Neural progenitor cell (in vitro differentiated cells): ENCODE results near the gene ABTB2. TPM values are rescaled to one million over a fixed set of nuclear protein-coding genes. Genes with fewer than 3 reads are reported as not detected.

ENCODE experiments used
- DNase-seq: peaks from one replicate; pipeline ENCODE4 v3.0.0-alpha.2; 2016; ENCODE audit warnings: low spot score
- H2AFZ ChIP-seq: fragments of 200-600 bp; sonication (generic); replicated peaks from 2 replicates; pipeline ENCODE4 v1.6.1; 2016; ENCODE audit warnings: antibody characterized with exemption
- H3F3A ChIP-seq: fragments of 200-600 bp; sonication (generic); 2 replicates; pipeline ENCODE4 v1.6.1; 2016; ENCODE audit warnings: antibody characterized with exemption, low read depth
- H3K27ac ChIP-seq: fragments of 200-600 bp; sonication (generic); 2 replicates; pipeline ENCODE4 v1.5.1; 2016; ENCODE audit warnings: mild to moderate bottlenecking
- H3K27me3 ChIP-seq: fragments of 200-600 bp; sonication (generic); 2 replicates; pipeline ENCODE4 v1.6.1; 2016; ENCODE audit warnings: mild to moderate bottlenecking, moderate library complexity
- H3K36me3 ChIP-seq: fragments of 200-600 bp; sonication (generic); 2 replicates; pipeline ENCODE4 v1.5.1; 2016
- H3K4me1 ChIP-seq: fragments of 200-600 bp; sonication (generic); 2 replicates; pipeline ENCODE4 v1.6.1; 2016; ENCODE audit warnings: mixed run types
- H3K4me2 ChIP-seq: fragments of 200-600 bp; sonication (generic); 2 replicates; pipeline ENCODE4 v1.6.1; 2016
- H3K4me3 ChIP-seq: fragments of 200-600 bp; sonication (generic); 2 replicates; pipeline ENCODE4 v1.5.1; 2016
- H3K79me2 ChIP-seq: fragments of 200-600 bp; sonication (generic); 2 replicates; pipeline ENCODE4 v1.6.1; 2016; ENCODE audit warnings: low read depth
- H3K9ac ChIP-seq: fragments of 200-600 bp; sonication (generic); 2 replicates; pipeline ENCODE4 v1.6.1; 2016
- H3K9me3 ChIP-seq: fragments of 200-600 bp; sonication (generic); 2 replicates; pipeline ENCODE4 v1.5.1; 2016; ENCODE audit warnings: low read depth
- H4K20me1 ChIP-seq: fragments of 200-600 bp; sonication (generic); 2 replicates; pipeline ENCODE4 v1.6.1; 2016; ENCODE audit warnings: low read depth
- H3K27ac Mint-ChIP-seq: 3 replicates; pipeline ENCODE4 v1.8.0; 2021; ENCODE audit warnings: mixed read lengths
- H3K27me3 Mint-ChIP-seq: 2 replicates; pipeline ENCODE4 v1.8.0; 2022; ENCODE audit warnings: low read depth, mild to moderate bottlenecking, inconsistent platforms, moderate library complexity, mixed read lengths; ENCODE audit not compliant: insufficient read depth
- H3K36me3 Mint-ChIP-seq: 3 replicates; pipeline ENCODE4 v1.8.0; 2021; ENCODE audit warnings: mixed read lengths
- H3K4me1 Mint-ChIP-seq: 3 replicates; pipeline ENCODE4 v1.8.0; 2021; ENCODE audit warnings: mixed read lengths
- H3K4me3 Mint-ChIP-seq: 3 replicates; pipeline ENCODE4 v1.8.0; 2021; ENCODE audit warnings: mild to moderate bottlenecking, moderate library complexity, mixed read lengths
- H3K9me3 Mint-ChIP-seq: 3 replicates; pipeline ENCODE4 v1.8.0; 2020; ENCODE audit warnings: mixed read lengths
- CTCF ChIP-seq: fragments of 200-600 bp; sonication (generic); IDR thresholded peaks from 2 replicates; pipeline ENCODE4 v1.5.1; 2017; ENCODE audit warnings: antibody characterized with exemption, mild to moderate bottlenecking
- EZH2 ChIP-seq: fragments of 200-600 bp; sonication (generic); IDR thresholded peaks from 2 replicates; pipeline ENCODE4 v1.6.1; 2017; ENCODE audit warnings: antibody characterized with exemption, mild to moderate bottlenecking, moderate library complexity
- EZH2phosphoT487 ChIP-seq: fragments of 200-600 bp; sonication (generic); IDR thresholded peaks from 2 replicates; pipeline ENCODE4 v1.6.1; 2017; ENCODE audit warnings: antibody characterized with exemption
- total RNA-seq: library from RNA; depleted of rRNA; stranded (reverse); fragments of >200 nt; gene quantifications from 2 replicates; pipeline ENCODE4 v1.2.3, GENCODE V29; 2015; ENCODE audit warnings: low replicate concordance

The ABTB2 gene
- total RNA-seq, 1 donor from 2014 or later = 0.37 TPM

- H3K4me3 Mint-ChIP-seq = no peak overlapping the region
- TF ChIP-seq EZH2phosphoT487 (no peak), EZH2 (no peak), CTCF (no peak)
- H3K4me3 ChIP-seq = no peak overlapping the region
- no peaks in the 10 kb centered on the region for H3F3A ChIP-seq
- H4K20me1 ChIP-seq = no peaks in the 10 kb centered on the region
- H2AFZ ChIP-seq = no peak overlapping the region
- H3K79me2 ChIP-seq = no peaks in the 10 kb centered on the region
- H3K4me2 ChIP-seq = no peak overlapping the region
- no peaks in the 10 kb centered on the region for H3K36me3 ChIP-seq
- no peaks in the 10 kb centered on the region for H3K9me3 ChIP-seq
- H3K4me1 Mint-ChIP-seq = peaks cover 6% of the 10 kb centered on the region
- no peak overlapping the region for H3K27ac ChIP-seq
- no peak overlapping the region for H3K9ac ChIP-seq
- no peaks in the 10 kb centered on the region for H3K27me3 ChIP-seq
- no peaks in the 10 kb centered on the region for H3K4me1 ChIP-seq
- H3K27me3 Mint-ChIP-seq = peaks cover 8% of the 10 kb centered on the region
- H3K36me3 Mint-ChIP-seq = no peaks in the 10 kb centered on the region
- H3K9me3 Mint-ChIP-seq = no peaks in the 10 kb centered on the region
- no peak for DNase-seq
- H3K27ac Mint-ChIP-seq = no peak overlapping the region
These were observed 39.4 kb downstream of the ABTB2 start for GRCh38 chr11:34318111-34319037.

GRCh38 chr11:34317666-34318065, 40.1 kb downstream of the ABTB2 start:
- H3K9me3 ChIP-seq = no peaks in the 10 kb centered on the region
- DNase-seq = no peak
- H3K27me3 ChIP-seq = no peaks in the 10 kb centered on the region
- H3K79me2 ChIP-seq = no peaks in the 10 kb centered on the region
- peaks cover 8% of the 10 kb centered on the region for H3K27me3 Mint-ChIP-seq
- H4K20me1 ChIP-seq = no peaks in the 10 kb centered on the region
- no peaks in the 10 kb centered on the region for H3K4me1 ChIP-seq
- no peaks in the 10 kb centered on the region for H3K9me3 Mint-ChIP-seq
- no peak overlapping the region for H3K9ac ChIP-seq
- TF ChIP-seq CTCF (no peak), EZH2 (no peak), EZH2phosphoT487 (no peak)
- no peak overlapping the region for H3K4me3 ChIP-seq
- peaks cover 6% of the 10 kb centered on the region for H3K4me1 Mint-ChIP-seq
- no peak overlapping the region for H2AFZ ChIP-seq
- no peak overlapping the region for H3K4me2 ChIP-seq
- no peaks in the 10 kb centered on the region for H3K36me3 ChIP-seq
- H3K36me3 Mint-ChIP-seq = no peaks in the 10 kb centered on the region
- no peak overlapping the region for H3K4me3 Mint-ChIP-seq
- no peaks in the 10 kb centered on the region for H3F3A ChIP-seq
- H3K27ac Mint-ChIP-seq = no peak overlapping the region
- H3K27ac ChIP-seq = no peak overlapping the region

- Histone ChIP-seq H3K27ac (no peak overlapping the region), H2AFZ (no peak overlapping the region), H3K9ac (no peak overlapping the region), H3K4me3 (no peak overlapping the region), H3K36me3 (no peaks in the 10 kb centered on the region), H3K79me2 (no peaks in the 10 kb centered on the region), H3K27me3 (no peaks in the 10 kb centered on the region), H3K4me1 (no peaks in the 10 kb centered on the region), H3K9me3 (no peaks in the 10 kb centered on the region), H3F3A (no peaks in the 10 kb centered on the region), H3K4me2 (no peak overlapping the region), H4K20me1 (no peaks in the 10 kb centered on the region)
- Mint-ChIP-seq H3K36me3 (no peaks in the 10 kb centered on the region), H3K27me3 (peaks cover 8% of the 10 kb centered on the region), H3K4me3 (no peak overlapping the region), H3K4me1 (peaks cover 6% of the 10 kb centered on the region), H3K9me3 (no peaks in the 10 kb centered on the region), H3K27ac (no peak overlapping the region)
- TF ChIP-seq CTCF (no peak), EZH2phosphoT487 (no peak), EZH2 (no peak)
- DNase-seq = no peak
These were observed 40.8 kb downstream of the ABTB2 start for GRCh38 chr11:34317036-34317360.
